T-helper 1 cell treated with Interleukin-12 subunit alpha and Interleukin-12 subunit beta and Interleukin-4 antibody, amounts not matched to agents 30 μg/mL and 1 μg/mL, for 36 hours (primary cell): Measurements from ENCODE around the gene CCDC92.
A peak's percentile ranks its signal among the peaks of the same experiment; 100 is the strongest.

Experiments used
- H3K27ac Mint-ChIP-seq: one replicate; pipeline ENCODE4 v1.8.0; 2021; ENCODE audit warnings: mild to moderate bottlenecking, mixed read lengths
- H3K27me3 Mint-ChIP-seq: one replicate; pipeline ENCODE4 v1.8.0; 2021; ENCODE audit warnings: low read depth, mixed read lengths
- H3K36me3 Mint-ChIP-seq: one replicate; pipeline ENCODE4 v1.8.0; 2021; ENCODE audit warnings: low read depth, mixed read lengths
- H3K4me1 Mint-ChIP-seq: one replicate; pipeline ENCODE4 v1.8.0; 2021; ENCODE audit warnings: low read depth, mixed read lengths
- H3K4me3 Mint-ChIP-seq: one replicate; pipeline ENCODE4 v1.8.0; 2021; ENCODE audit warnings: mild to moderate bottlenecking, moderate library complexity, mixed read lengths
- H3K9me3 Mint-ChIP-seq: one replicate; pipeline ENCODE4 v1.8.0; 2021; ENCODE audit warnings: mixed read lengths

CCDC92 gene

GRCh38 chr12:123972457-123973401, at the start of gene CCDC92, which contains the start of gene ZNF664:
Gene CCDC92, minus strand, starts transcription at chr12:123972831. Its CDS starts 28,526 bp downstream, at chr12:123944305.
Gene ZNF664, plus strand, starts transcription at chr12:123973215. Its CDS starts 38,930 bp downstream, at chr12:124012145.
- Mint-ChIP-seq H3K4me3 (peak within 1 kb of the TSS; percentile 93), H3K36me3 (peaks cover 23% of the 10 kb centered on the region), H3K4me1 (peaks cover 12% of the 10 kb centered on the region), H3K27me3 (peaks cover 13% of the 10 kb centered on the region), H3K27ac (peak within 1 kb of the TSS; percentile 91), H3K9me3 (no peaks in the 10 kb centered on the region)

- H3K4me1 Mint-ChIP-seq, result no peaks in the 10 kb centered on the region
Measured at GRCh38 chr12:124022161-124022560, 49.5 kb upstream of the CCDC92 start.

GRCh38 chr12:124021007-124021406, 48.4 kb upstream of the CCDC92 start:
- no peak overlapping the region for H3K4me3 Mint-ChIP-seq

More at GRCh38 chr12:124022161-124022560, 49.5 kb upstream of the CCDC92 start:
- Mint-ChIP-seq H3K36me3 (no peaks in the 10 kb centered on the region), H3K4me3 (no peak overlapping the region), H3K27me3 (peaks cover 4% of the 10 kb centered on the region), H3K27ac (no peak overlapping the region), H3K9me3 (no peaks in the 10 kb centered on the region)

GRCh38 chr12:124020514-124020949, 47.9 kb upstream of the CCDC92 start:
- Mint-ChIP-seq H3K36me3 (no peaks in the 10 kb centered on the region), H3K4me1 (no peaks in the 10 kb centered on the region), H3K27me3 (peaks cover 4% of the 10 kb centered on the region), H3K27ac (no peak overlapping the region), H3K4me3 (no peak overlapping the region), H3K9me3 (no peaks in the 10 kb centered on the region)

More at GRCh38 chr12:124021007-124021406, 48.4 kb upstream of the CCDC92 start:
- no peaks in the 10 kb centered on the region for H3K4me1 Mint-ChIP-seq
- no peaks in the 10 kb centered on the region for H3K9me3 Mint-ChIP-seq
- H3K27me3 Mint-ChIP-seq, result peaks cover 4% of the 10 kb centered on the region
- no peaks in the 10 kb centered on the region for H3K36me3 Mint-ChIP-seq
- H3K27ac Mint-ChIP-seq, result no peak overlapping the region

- Mint-ChIP-seq H3K27me3 (peaks cover 4% of the 10 kb centered on the region), H3K4me3 (no peak overlapping the region), H3K9me3 (no peaks in the 10 kb centered on the region), H3K27ac (no peak overlapping the region), H3K4me1 (no peaks in the 10 kb centered on the region), H3K36me3 (peaks cover 3% of the 10 kb centered on the region)
Measured at GRCh38 chr12:124019115-124019514, 46.5 kb upstream of the CCDC92 start.

- Mint-ChIP-seq H3K27ac (no peak overlapping the region), H3K27me3 (peaks cover 4% of the 10 kb centered on the region), H3K4me1 (no peaks in the 10 kb centered on the region), H3K36me3 (peaks cover 3% of the 10 kb centered on the region), H3K4me3 (no peak overlapping the region), H3K9me3 (no peaks in the 10 kb centered on the region)
Measured at GRCh38 chr12:124018539-124018938, 45.9 kb upstream of the CCDC92 start.

- H3K4me1 Mint-ChIP-seq, result no peaks in the 10 kb centered on the region
- H3K4me3 Mint-ChIP-seq, result no peak overlapping the region
- H3K9me3 Mint-ChIP-seq, result no peaks in the 10 kb centered on the region
Measured at GRCh38 chr12:124017064-124017463, 44.4 kb upstream of the CCDC92 start.

GRCh38 chr12:124015494-124016461, 43.1 kb upstream of the CCDC92 start:
- Mint-ChIP-seq H3K4me3 (no peak overlapping the region), H3K27me3 (peaks cover 4% of the 10 kb centered on the region), H3K9me3 (no peaks in the 10 kb centered on the region), H3K4me1 (peaks cover 1% of the 10 kb centered on the region), H3K36me3 (peaks cover 24% of the 10 kb centered on the region), H3K27ac (no peak overlapping the region)

More at GRCh38 chr12:124017064-124017463, 44.4 kb upstream of the CCDC92 start:
- no peak overlapping the region for H3K27ac Mint-ChIP-seq
- peaks cover 16% of the 10 kb centered on the region for H3K36me3 Mint-ChIP-seq
- H3K27me3 Mint-ChIP-seq, result peaks cover 4% of the 10 kb centered on the region

- Mint-ChIP-seq H3K36me3 (peaks cover 29% of the 10 kb centered on the region), H3K9me3 (no peaks in the 10 kb centered on the region), H3K4me3 (no peak overlapping the region), H3K27ac (no peak overlapping the region), H3K4me1 (peaks cover 13% of the 10 kb centered on the region), H3K27me3 (no peaks in the 10 kb centered on the region)
Measured at GRCh38 chr12:124013073-124013472, 40.4 kb upstream of the CCDC92 start.

GRCh38 chr12:124011435-124012115, 38.9 kb upstream of the CCDC92 start:
- Mint-ChIP-seq H3K27me3 (no peaks in the 10 kb centered on the region), H3K4me1 (peaks cover 24% of the 10 kb centered on the region), H3K27ac (no peak overlapping the region), H3K36me3 (peaks cover 32% of the 10 kb centered on the region), H3K9me3 (no peaks in the 10 kb centered on the region), H3K4me3 (no peak overlapping the region)

GRCh38 chr12:124010687-124011086, 38.1 kb upstream of the CCDC92 start:
- Mint-ChIP-seq H3K36me3 (peaks cover 34% of the 10 kb centered on the region), H3K9me3 (no peaks in the 10 kb centered on the region), H3K4me3 (no peak overlapping the region), H3K27ac (no peak overlapping the region), H3K4me1 (peaks cover 33% of the 10 kb centered on the region), H3K27me3 (no peaks in the 10 kb centered on the region)

GRCh38 chr12:124009781-124010180, 37.1 kb upstream of the CCDC92 start:
- H3K27ac Mint-ChIP-seq, result no peak overlapping the region
- H3K4me1 Mint-ChIP-seq, result peaks cover 35% of the 10 kb centered on the region
- peaks cover 33% of the 10 kb centered on the region for H3K36me3 Mint-ChIP-seq
- no peaks in the 10 kb centered on the region for H3K27me3 Mint-ChIP-seq
- H3K4me3 Mint-ChIP-seq, result no peak overlapping the region
- H3K9me3 Mint-ChIP-seq, result no peaks in the 10 kb centered on the region

- H3K27me3 Mint-ChIP-seq, result no peaks in the 10 kb centered on the region
- H3K4me3 Mint-ChIP-seq, result no peak overlapping the region
- peaks cover 35% of the 10 kb centered on the region for H3K4me1 Mint-ChIP-seq
- peaks cover 33% of the 10 kb centered on the region for H3K36me3 Mint-ChIP-seq
- H3K9me3 Mint-ChIP-seq, result no peaks in the 10 kb centered on the region
- no peak overlapping the region for H3K27ac Mint-ChIP-seq
Measured at GRCh38 chr12:124008595-124008994, 36.0 kb upstream of the CCDC92 start.
